Mucosa of stomach (tissue), 1 donor: Measurements from ENCODE around the gene CDKN1B.

Experiments used
- H3K27me3 ChIP-seq: one replicate; pipeline ENCODE4 v1.7.0; 2013; ENCODE audit warnings: mild to moderate bottlenecking, low read length; ENCODE audit not compliant: control insufficient read depth, insufficient read depth
- H3K36me3 ChIP-seq: one replicate; pipeline ENCODE4 v1.7.0; 2013; ENCODE audit warnings: low read length; ENCODE audit not compliant: control insufficient read depth, insufficient read depth
- H3K4me1 ChIP-seq: one replicate; pipeline ENCODE4 v1.7.0; 2013; ENCODE audit warnings: mild to moderate bottlenecking, low read length; ENCODE audit not compliant: control insufficient read depth, insufficient read depth
- H3K4me3 ChIP-seq: one replicate; pipeline ENCODE4 v1.7.0; 2013; ENCODE audit warnings: low read length
- H3K9ac ChIP-seq: one replicate; pipeline ENCODE4 v1.7.0; 2013; ENCODE audit warnings: mild to moderate bottlenecking, low read length, moderate library complexity
- H3K9me3 ChIP-seq: one replicate; pipeline ENCODE4 v1.7.0; 2013; ENCODE audit warnings: mild to moderate bottlenecking, low read length, moderate library complexity; ENCODE audit not compliant: control insufficient read depth
- donor health status: Pancreatic carcinoma.

The CDKN1B gene

DNA sequence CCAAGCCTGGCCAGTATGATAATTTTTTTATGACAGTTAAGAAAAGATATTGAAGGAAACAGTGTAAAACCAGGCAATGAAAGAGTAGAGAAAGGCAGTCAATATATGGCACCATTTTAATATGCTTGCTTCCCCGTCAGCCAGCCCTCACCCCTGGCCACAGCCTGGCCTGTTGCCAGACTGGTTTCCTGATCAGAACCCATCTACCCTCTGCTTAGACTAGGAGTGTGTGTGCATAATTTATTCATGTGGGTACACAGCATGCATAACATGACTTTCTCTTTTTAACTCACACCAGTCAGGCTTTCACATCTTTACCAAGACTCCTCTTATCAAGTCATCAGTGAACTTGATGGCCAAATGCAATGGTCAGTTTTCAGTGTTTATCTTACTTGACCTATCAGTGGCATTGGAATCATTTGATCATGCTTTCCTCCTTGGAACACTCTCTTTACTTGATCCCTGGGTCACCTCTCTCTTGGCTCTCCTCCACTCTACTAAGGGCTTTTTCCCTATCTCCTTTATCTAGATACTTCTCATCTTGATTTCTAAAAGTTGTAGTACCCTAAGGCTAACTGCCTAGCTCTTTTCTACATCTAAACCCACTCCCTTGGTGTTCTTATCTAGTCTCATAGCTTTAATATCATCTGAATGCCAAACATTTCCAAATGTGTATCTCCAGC lies 11.2 kb upstream of the CDKN1B start:
- no peaks in the 10 kb centered on the region for H3K9me3 ChIP-seq
- peaks cover 17% of the 10 kb centered on the region for H3K4me1 ChIP-seq
- no peaks in the 10 kb centered on the region for H3K36me3 ChIP-seq
- no peaks in the 10 kb centered on the region for H3K27me3 ChIP-seq
- no peak overlapping the region for H3K4me3 ChIP-seq
- H3K9ac ChIP-seq = no peak overlapping the region

DNA sequence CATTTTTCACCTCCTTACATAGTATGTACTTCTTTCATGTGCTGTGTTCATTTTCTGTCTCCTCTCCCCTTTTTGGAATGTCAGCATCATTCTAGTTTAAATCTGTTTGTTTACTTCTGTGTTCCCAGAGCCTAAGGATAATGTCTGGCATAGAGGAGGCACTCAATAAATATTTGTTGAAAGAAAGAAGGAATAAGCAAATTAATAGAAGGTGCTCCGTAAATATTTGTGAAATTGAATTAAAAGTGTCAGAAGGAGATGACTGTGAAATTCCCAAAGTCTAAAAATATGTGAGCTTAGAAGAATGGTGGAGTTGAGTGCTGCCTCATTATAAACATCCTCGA lies 3.3 kb upstream of the CDKN1B start:
- no peaks in the 10 kb centered on the region for H3K36me3 ChIP-seq
- H3K9ac ChIP-seq = peak overlapping the region; percentile 72
- peak overlapping the region; percentile 6 for H3K4me3 ChIP-seq

DNA sequence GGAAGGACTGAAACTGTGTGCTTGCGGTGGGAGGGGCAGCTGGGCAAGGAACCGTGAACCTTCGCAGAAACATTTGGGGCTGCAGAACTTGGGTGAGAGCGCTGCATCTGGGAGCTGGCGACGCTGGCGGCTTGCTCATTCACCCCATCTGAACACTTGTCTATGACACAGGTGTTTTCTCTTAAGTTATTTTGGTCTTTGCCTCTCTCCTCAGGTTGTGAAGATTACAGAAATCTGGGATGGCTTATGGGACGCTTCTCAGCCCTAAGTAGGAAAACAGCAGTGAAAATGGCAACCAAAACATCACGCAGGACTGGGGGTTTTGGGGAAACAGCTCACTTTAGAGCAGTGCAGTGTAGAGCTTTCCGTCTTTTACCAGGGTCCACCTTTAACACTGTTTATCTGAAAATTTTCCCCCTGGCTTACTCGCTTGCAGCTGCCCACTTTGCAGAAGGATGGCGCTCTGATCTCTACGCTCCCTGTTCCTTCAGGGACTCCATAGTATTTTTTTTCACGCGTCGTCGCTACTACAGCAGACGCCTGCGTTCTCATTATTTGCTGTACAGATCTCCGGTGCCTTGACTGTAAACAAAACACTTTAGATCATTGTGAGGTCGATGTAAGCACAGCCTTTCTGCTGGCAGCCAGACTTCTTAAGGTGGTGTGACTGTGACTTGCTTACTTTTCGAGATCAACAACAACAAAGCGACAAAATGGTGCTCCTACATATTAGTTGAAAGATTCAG lies 2.7 kb upstream of the CDKN1B start:
- no peaks in the 10 kb centered on the region for H3K27me3 ChIP-seq
- H3K36me3 ChIP-seq = no peaks in the 10 kb centered on the region
- peak overlapping the region; percentile 72 for H3K9ac ChIP-seq
- peak overlapping the region; percentile 6 for H3K4me3 ChIP-seq
- no peaks in the 10 kb centered on the region for H3K9me3 ChIP-seq
- H3K4me1 ChIP-seq = peaks cover 28% of the 10 kb centered on the region

More for the DNA sequence above, 3.3 kb upstream of the CDKN1B start:
- Histone ChIP-seq H3K4me1 (peaks cover 28% of the 10 kb centered on the region), H3K9me3 (no peaks in the 10 kb centered on the region), H3K27me3 (no peaks in the 10 kb centered on the region)

DNA sequence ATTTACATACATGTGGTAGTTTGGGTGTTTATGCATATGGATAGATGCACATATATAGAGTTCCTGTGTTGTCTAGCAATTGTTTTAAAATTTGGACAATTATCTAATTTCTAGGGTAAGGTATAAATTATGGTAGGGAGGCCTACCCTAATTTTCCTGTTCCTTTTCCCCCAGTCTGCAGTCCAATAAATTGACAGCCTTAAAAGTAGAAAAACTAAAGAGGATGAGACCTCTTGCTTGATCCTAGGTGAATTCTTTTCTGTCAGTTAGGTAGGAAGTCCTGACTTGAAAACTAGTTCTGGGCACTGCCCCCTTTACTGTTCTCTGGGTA lies 2.1 kb upstream of the CDKN1B start:
- peak overlapping the region; percentile 72 for H3K9ac ChIP-seq
- H3K36me3 ChIP-seq = no peaks in the 10 kb centered on the region
- peaks cover 28% of the 10 kb centered on the region for H3K4me1 ChIP-seq
- H3K4me3 ChIP-seq = no peak overlapping the region
- H3K9me3 ChIP-seq = no peaks in the 10 kb centered on the region
- H3K27me3 ChIP-seq = no peaks in the 10 kb centered on the region

DNA sequence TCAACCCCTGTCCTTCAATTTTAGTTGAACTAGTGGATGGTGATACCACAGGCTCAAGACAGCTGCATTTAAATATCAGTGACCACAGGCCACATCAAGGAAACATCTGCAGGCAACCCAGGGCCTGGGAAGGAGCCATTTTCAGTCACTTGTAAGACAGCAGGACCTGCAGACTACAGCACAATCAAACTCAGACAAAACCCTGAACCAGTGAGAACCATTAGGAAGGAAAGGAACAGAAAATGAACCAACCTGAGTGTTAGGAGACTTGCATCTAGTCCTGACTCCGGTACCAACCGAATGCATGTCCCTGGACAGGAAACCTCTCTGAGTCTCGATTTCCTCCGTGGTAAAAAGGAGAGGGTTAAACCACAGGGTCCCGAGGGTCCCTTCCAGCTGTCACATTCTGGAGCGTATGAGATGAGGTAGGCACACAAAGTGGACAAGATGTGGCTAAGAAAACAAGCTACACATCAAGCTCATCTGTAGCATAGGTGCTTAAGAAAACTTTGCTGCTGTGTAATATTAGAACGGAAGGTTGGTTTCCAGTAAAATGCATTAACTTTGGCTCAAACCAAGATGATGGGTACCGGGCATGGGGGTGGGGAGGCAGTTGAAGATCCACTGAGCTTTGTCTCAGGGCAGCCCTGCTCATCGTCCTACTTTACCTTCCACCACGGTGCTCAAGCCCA lies 1.6 kb upstream of the CDKN1B start:
- no peaks in the 10 kb centered on the region for H3K36me3 ChIP-seq
- H3K9ac ChIP-seq = peak overlapping the region; percentile 94
- no peaks in the 10 kb centered on the region for H3K9me3 ChIP-seq
- H3K4me1 ChIP-seq = peaks cover 30% of the 10 kb centered on the region
- H3K4me3 ChIP-seq = peak overlapping the region; percentile 52
- no peaks in the 10 kb centered on the region for H3K27me3 ChIP-seq

DNA sequence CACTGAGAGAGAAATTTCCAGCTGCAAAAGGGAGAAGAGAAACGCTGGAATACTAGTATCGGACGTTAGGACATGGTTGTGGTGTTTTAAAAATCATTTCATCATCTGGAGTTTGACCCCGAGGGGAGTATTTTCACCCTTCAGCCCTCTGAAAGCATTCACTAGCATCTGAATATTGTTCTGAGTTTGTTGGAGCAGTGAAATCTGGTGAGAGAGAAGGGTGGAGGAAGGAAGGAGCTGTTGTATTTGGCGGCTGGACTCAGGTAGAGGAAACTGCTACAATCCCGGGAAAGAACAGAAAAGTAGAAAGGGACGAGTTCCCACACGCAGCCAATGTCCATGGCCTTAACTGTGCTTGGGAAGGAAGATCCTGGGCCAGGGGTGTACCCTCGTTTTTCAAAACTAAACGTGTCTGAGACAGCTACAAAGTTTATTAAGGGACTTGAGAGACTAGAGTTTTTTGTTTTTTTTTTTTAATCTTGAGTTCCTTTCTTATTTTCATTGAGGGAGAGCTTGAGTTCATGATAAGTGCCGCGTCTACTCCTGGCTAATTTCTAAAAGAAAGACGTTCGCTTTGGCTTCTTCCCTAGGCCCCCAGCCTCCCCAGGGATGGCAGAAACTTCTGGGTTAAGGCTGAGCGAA lies 896 bp upstream of the CDKN1B start:
- peak overlapping the region; percentile 52 for H3K4me3 ChIP-seq
- H3K9me3 ChIP-seq = no peaks in the 10 kb centered on the region
- no peaks in the 10 kb centered on the region for H3K36me3 ChIP-seq
- H3K9ac ChIP-seq = peak overlapping the region; percentile 94
- peaks cover 36% of the 10 kb centered on the region for H3K4me1 ChIP-seq
- no peaks in the 10 kb centered on the region for H3K27me3 ChIP-seq

DNA sequence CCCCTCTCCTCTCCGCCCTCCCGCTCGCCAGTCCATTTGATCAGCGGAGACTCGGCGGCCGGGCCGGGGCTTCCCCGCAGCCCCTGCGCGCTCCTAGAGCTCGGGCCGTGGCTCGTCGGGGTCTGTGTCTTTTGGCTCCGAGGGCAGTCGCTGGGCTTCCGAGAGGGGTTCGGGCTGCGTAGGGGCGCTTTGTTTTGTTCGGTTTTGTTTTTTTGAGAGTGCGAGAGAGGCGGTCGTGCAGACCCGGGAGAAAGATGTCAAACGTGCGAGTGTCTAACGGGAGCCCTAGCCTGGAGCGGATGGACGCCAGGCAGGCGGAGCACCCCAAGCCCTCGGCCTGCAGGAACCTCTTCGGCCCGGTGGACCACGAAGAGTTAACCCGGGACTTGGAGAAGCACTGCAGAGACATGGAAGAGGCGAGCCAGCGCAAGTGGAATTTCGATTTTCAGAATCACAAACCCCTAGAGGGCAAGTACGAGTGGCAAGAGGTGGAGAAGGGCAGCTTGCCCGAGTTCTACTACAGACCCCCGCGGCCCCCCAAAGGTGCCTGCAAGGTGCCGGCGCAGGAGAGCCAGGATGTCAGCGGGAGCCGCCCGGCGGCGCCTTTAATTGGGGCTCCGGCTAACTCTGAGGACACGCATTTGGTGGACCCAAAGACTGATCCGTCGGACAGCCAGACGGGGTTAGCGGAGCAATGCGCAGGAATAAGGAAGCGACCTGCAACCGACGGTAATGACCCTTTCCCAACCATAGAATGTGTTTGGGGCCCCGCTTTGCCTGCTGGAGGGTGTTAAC lies 615 bp downstream of the CDKN1B start:
- Histone ChIP-seq H3K4me3 (peak overlapping the region; percentile 70), H3K4me1 (peaks cover 40% of the 10 kb centered on the region), H3K9ac (peak overlapping the region; percentile 94), H3K27me3 (no peaks in the 10 kb centered on the region), H3K36me3 (no peaks in the 10 kb centered on the region), H3K9me3 (no peaks in the 10 kb centered on the region)

DNA sequence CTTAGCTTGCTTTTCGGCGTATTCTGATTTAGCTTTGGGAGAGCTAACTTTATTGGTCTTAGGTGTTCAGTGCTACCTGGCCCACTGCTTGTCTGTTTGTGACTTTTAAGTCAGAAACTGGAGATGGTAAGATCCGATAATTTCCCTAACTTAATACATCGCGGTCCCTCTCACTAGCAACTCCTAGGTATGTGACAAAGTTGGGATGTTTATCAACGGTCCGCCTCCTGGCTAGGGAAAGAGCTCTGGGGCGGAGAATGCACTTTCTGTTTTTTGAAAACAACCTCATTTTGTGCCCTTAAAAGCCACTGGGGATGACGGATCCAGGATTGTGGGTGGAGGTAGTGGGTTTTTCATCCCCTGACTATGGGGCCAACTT lies 1.2 kb downstream of the CDKN1B start:
- Histone ChIP-seq H3K36me3 (no peaks in the 10 kb centered on the region), H3K4me3 (peak overlapping the region; percentile 70), H3K4me1 (peaks cover 40% of the 10 kb centered on the region), H3K27me3 (no peaks in the 10 kb centered on the region), H3K9me3 (no peaks in the 10 kb centered on the region), H3K9ac (peak overlapping the region; percentile 94)

DNA sequence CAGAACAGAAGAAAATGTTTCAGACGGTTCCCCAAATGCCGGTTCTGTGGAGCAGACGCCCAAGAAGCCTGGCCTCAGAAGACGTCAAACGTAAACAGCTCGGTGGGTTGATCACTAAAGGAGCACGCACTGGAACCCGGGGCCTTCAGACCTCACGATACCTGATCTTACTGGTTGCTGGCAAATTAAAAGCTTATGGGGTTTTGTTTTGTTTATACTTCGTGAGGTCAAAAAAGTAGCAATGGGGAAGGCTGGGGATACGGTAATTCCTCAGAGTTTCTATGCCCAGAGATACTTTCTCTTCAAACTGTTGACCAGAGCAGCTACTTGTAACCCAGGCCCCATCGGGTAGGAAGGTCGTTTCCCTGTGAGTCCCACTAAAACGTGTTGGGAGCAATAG lies 1.7 kb downstream of the CDKN1B start:
- Histone ChIP-seq H3K36me3 (no peaks in the 10 kb centered on the region), H3K9ac (peak overlapping the region; percentile 94), H3K9me3 (no peaks in the 10 kb centered on the region), H3K4me3 (peak overlapping the region; percentile 70), H3K27me3 (no peaks in the 10 kb centered on the region), H3K4me1 (peaks cover 36% of the 10 kb centered on the region)

DNA sequence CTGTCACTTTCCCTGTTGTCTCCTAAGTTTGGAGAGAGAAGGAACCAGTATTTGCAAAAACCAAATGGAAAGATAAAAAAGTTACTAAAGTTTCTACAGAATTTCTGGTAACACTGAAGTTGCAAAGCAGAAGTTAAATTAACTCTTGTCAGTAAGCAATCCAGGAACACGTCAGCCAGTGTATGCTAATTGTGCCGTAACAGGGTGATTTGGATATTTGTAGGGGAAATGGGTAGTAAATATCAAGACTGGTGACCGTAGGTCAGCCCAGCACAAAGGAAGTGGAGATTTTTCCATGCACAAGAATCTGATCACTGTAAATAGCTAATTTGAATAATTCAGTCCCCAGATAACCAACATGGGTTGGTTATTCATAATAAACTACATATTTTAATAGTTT lies 2.3 kb downstream of the CDKN1B start:
- Histone ChIP-seq H3K27me3 (no peaks in the 10 kb centered on the region), H3K4me1 (peaks cover 31% of the 10 kb centered on the region), H3K4me3 (peak overlapping the region; percentile 70), H3K36me3 (no peaks in the 10 kb centered on the region), H3K9me3 (no peaks in the 10 kb centered on the region), H3K9ac (peak overlapping the region; percentile 94)

DNA sequence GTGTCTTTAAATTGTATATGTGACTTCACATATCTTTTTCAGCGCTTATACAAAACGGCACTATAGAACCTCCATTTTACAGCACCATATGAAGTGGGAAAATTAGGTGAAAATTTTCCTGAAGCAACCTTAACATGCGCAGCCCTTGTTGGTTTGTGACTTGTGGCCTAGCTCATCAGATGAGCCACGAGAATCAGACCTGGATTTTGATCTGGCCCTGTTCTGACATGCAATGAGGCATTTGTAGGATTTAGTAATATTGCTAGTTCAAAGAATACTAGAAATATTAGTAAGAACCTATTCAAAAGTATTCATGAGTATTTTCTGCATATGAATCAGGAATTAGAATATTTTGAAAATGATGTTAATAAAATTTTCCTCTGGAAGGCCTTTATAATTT lies 2.9 kb downstream of the CDKN1B start:
- Histone ChIP-seq H3K27me3 (no peaks in the 10 kb centered on the region), H3K9me3 (no peaks in the 10 kb centered on the region), H3K4me3 (peak overlapping the region; percentile 70), H3K4me1 (peaks cover 26% of the 10 kb centered on the region), H3K36me3 (no peaks in the 10 kb centered on the region), H3K9ac (peak overlapping the region; percentile 94)
